Fibroblast of lung (primary cell): ENCODE data around the gene MUC2. TPM values are rescaled to one million over a fixed set of nuclear protein-coding genes. Genes with fewer than 3 reads are reported as not detected.

Experiments
- DNase-seq, 2 donors: peaks; one replicate each; pipeline versions ENCODE4 v3.0.0 to v3.0.0-alpha.2; 2010; ENCODE audit warnings: low read depth in 2 of 2
- H2AFZ ChIP-seq: 2 replicates; pipeline ENCODE4 v1.5.1; 2012; ENCODE audit warnings: low read length, control low read depth, inconsistent platforms
- H3K27ac ChIP-seq: 2 replicates; pipeline ENCODE4 v1.5.1; 2011; ENCODE audit warnings: low read length, control low read depth; ENCODE audit not compliant: insufficient read depth
- H3K27me3 ChIP-seq: 2 replicates; pipeline ENCODE4 v1.5.1; 2011; ENCODE audit warnings: mild to moderate bottlenecking, low read length; ENCODE audit not compliant: control insufficient read depth, insufficient read depth
- H3K36me3 ChIP-seq: 2 replicates; pipeline ENCODE4 v1.5.1; 2011; ENCODE audit warnings: low read length; ENCODE audit not compliant: control insufficient read depth, insufficient read depth
- H3K4me1 ChIP-seq: 2 replicates; pipeline ENCODE4 v1.5.1; 2011; ENCODE audit warnings: low read length; ENCODE audit not compliant: control insufficient read depth, insufficient read depth; ENCODE audit errors: extremely low read depth
- H3K4me2 ChIP-seq: 2 replicates; pipeline ENCODE4 v1.5.1; 2011; ENCODE audit warnings: low read length, control low read depth; ENCODE audit not compliant: insufficient read depth; ENCODE audit errors: extremely low read depth
- H3K4me3 ChIP-seq, 4 experiments: fragments of 200-600 bp in 1 of 4; sonication (generic) in 1 of 4; replicated peaks in 1 of 4; 2 replicates each; pipeline ENCODE4 v1.5.1; 2011 to 2016; ENCODE audit warnings: low read length in 4 of 4, low read depth in 3 of 4, mild to moderate bottlenecking in 3 of 4, control low read depth in 2 of 4, inconsistent platforms in 1 of 4, mixed read lengths in 1 of 4; ENCODE audit not compliant: insufficient read depth in 1 of 4; ENCODE audit errors: control extremely low read depth in 1 of 4
- H3K79me2 ChIP-seq: 2 replicates; pipeline ENCODE4 v1.5.1; 2012; ENCODE audit warnings: mild to moderate bottlenecking, low read length, inconsistent platforms; ENCODE audit not compliant: control insufficient read depth, insufficient read depth
- H3K9ac ChIP-seq: 2 replicates; pipeline ENCODE4 v1.5.1; 2011; ENCODE audit warnings: mild to moderate bottlenecking, low read length, control low read depth; ENCODE audit not compliant: insufficient read depth
- H3K9me3 ChIP-seq: 2 replicates; pipeline ENCODE4 v1.5.1; 2012; ENCODE audit warnings: low read depth, low read length; ENCODE audit not compliant: control insufficient read depth, insufficient read depth
- H4K20me1 ChIP-seq: 2 replicates; pipeline ENCODE4 v1.5.1; 2011; ENCODE audit warnings: low read length; ENCODE audit not compliant: control insufficient read depth, insufficient read depth; ENCODE audit errors: extremely low read depth
- CTCF ChIP-seq, 2 donors: IDR thresholded peaks in 1 of 2; conservative IDR thresholded peaks in 1 of 2; 1 replicate in 1 of 2; 2 replicates in 1 of 2; pipeline ENCODE4 v1.5.1; 2011 to 2012; ENCODE audit warnings: low read length in 2 of 2, control low read depth in 1 of 2, inconsistent platforms in 1 of 2, low read depth in 1 of 2, mild to moderate bottlenecking in 1 of 2
- EZH2 ChIP-seq: IDR thresholded peaks from 2 replicates; pipeline ENCODE4 v1.5.1; 2012; ENCODE audit warnings: low read length, control low read depth, mild to moderate bottlenecking; ENCODE audit errors: missing control alignments
- polyA plus RNA-seq, 2 donors: library from polyadenylated mRNA; depleted of rRNA in 1 of 2; stranded (reverse) in 1 of 2; unstranded in 1 of 2; fragments of >200 nt; gene quantifications; 2 replicates each; pipeline ENCODE4 v1.2.1, GENCODE V29; 2011 to 2012; ENCODE audit warnings: missing spikeins in 1 of 2
- total RNA-seq: library from RNA; depleted of rRNA; stranded (reverse); fragments of >200 nt; gene quantifications from 2 replicates; pipeline ENCODE4 v1.2.1, GENCODE V29; 2014

The MUC2 gene
- total and polyA plus RNA-seq, 2 donors (not counting 1 experiment from before 2014, with no cell fraction given) = not detected

GRCh38 chr11:1064167-1064566 is 10.5 kb upstream of the MUC2 start:
- no peaks in the 10 kb centered on the region for H3K27me3 ChIP-seq
- no peaks in the 10 kb centered on the region for H4K20me1 ChIP-seq
- no peak for TF ChIP-seq CTCF (conservative IDR thresholded peaks at IDR 0.05 in 1 of 2, IDR thresholded peaks at IDR 0.05 in 1 of 2; ENCODE audit: low read depth in 1 of 2, low read length in 2 of 2)
- no peak for TF ChIP-seq EZH2
- no peak overlapping the region for H3K27ac ChIP-seq
- H3K9ac ChIP-seq = no peak overlapping the region
- H3K36me3 ChIP-seq = no peaks in the 10 kb centered on the region
- H3K4me1 ChIP-seq = no peaks in the 10 kb centered on the region
- H2AFZ ChIP-seq = no peak overlapping the region
- DNase-seq = peak in 1 of 2 donors; percentile 57
- H3K4me3 ChIP-seq = no peak overlapping the region
- no peaks in the 10 kb centered on the region for H3K79me2 ChIP-seq
- H3K4me2 ChIP-seq = no peak overlapping the region
- H3K9me3 ChIP-seq = no peaks in the 10 kb centered on the region

- Histone ChIP-seq H3K9me3 (no peaks in the 10 kb centered on the region), H3K9ac (no peak overlapping the region), H3K27ac (no peak overlapping the region), H3K79me2 (no peaks in the 10 kb centered on the region), H3K36me3 (no peaks in the 10 kb centered on the region), H3K27me3 (no peaks in the 10 kb centered on the region), H3K4me3 (no peak overlapping the region), H2AFZ (no peak overlapping the region), H3K4me2 (no peak overlapping the region), H4K20me1 (no peaks in the 10 kb centered on the region), H3K4me1 (no peaks in the 10 kb centered on the region)
- TF ChIP-seq CTCF (conservative IDR thresholded peaks at IDR 0.05 in 1 of 2, IDR thresholded peaks at IDR 0.05 in 1 of 2; ENCODE audit: low read depth in 1 of 2, low read length in 2 of 2) (no peak), EZH2 (no peak)
- DNase-seq = no peak
Measured at GRCh38 chr11:1067812-1068496, 6.7 kb upstream of the MUC2 start.

GRCh38 chr11:1069740-1070139 is 4.9 kb upstream of the MUC2 start:
- Histone ChIP-seq H3K4me2 (no peak overlapping the region), H3K4me3 (no peak overlapping the region), H3K79me2 (no peaks in the 10 kb centered on the region), H3K36me3 (no peaks in the 10 kb centered on the region), H3K9ac (no peak overlapping the region), H2AFZ (no peak overlapping the region), H4K20me1 (no peaks in the 10 kb centered on the region), H3K27ac (no peak overlapping the region), H3K4me1 (no peaks in the 10 kb centered on the region), H3K27me3 (no peaks in the 10 kb centered on the region), H3K9me3 (no peaks in the 10 kb centered on the region)
- TF ChIP-seq EZH2 (no peak), CTCF (conservative IDR thresholded peaks at IDR 0.05 in 1 of 2, IDR thresholded peaks at IDR 0.05 in 1 of 2; ENCODE audit: low read depth in 1 of 2, low read length in 2 of 2) (no peak)
- DNase-seq = no peak
